GM12878 (cell line): ENCODE results near the gene LETM1. TPM values are rescaled to one million over a fixed set of nuclear protein-coding genes. Genes with fewer than 3 reads are reported as not detected.

Experiments used
- ATAC-seq: fragments of 200-7000 bp; cut with Tn5 transposase; 3 replicates; pipeline ENCODE4 v1.9.1; 2020; ENCODE audit warnings: mild to moderate bottlenecking, moderate library complexity
- BruUV-seq: library from RNA; stranded (reverse); fragments of 400-500 nt; replicated peaks from 2 replicates; lab custom pipeline; 2021; lab: Mats Ljungman, UMichigan
- CTCF ChIA-PET: fragments of 300-600 bp; sonication (Branson Sonifier 250); formaldehyde crosslinking; extraction: SDS; loops from one replicate; lab custom pipeline; 2021; ENCODE audit warnings: inconsistent platforms; lab: Yijun Ruan, JAX
- POLR2A ChIA-PET: fragments of 350-600 bp; formaldehyde crosslinking; extraction: SDS; loops from one replicate; lab custom pipeline; 2021; ENCODE audit warnings: inconsistent platforms; lab: Charles Lee
- RAD21 ChIA-PET: fragments of 300-600 bp; sonication (Branson Sonifier 250); formaldehyde crosslinking; loops from one replicate; lab custom pipeline; 2023; ENCODE audit warnings: antibody characterized with exemption; ENCODE audit not compliant: unreplicated experiment; lab: Charles Lee
- SMC1A ChIA-PET: fragments of 300-600 bp; sonication (Branson Sonifier 250); formaldehyde crosslinking; loops from one replicate; lab custom pipeline; 2023; ENCODE audit not compliant: unreplicated experiment, uncharacterized antibody; lab: Charles Lee
- DNase-seq: peaks from one replicate; pipeline ENCODE4 v3.0.0-alpha.2; 2011; ENCODE audit warnings: low read depth, low spot score
- FAIRE-seq: peaks from 3 replicates; lab custom pipeline; 2011; peaks lifted over from hg19 to GRCh38; lab: Jason Lieb, UNC
- H2AFZ ChIP-seq: 2 replicates; pipeline ENCODE4 v1.6.0; 2011; ENCODE audit warnings: low read depth, low read length, control low read depth; ENCODE audit not compliant: control insufficient read depth
- H3K27ac ChIP-seq: 2 replicates; pipeline ENCODE4 v1.5.1; 2011; ENCODE audit warnings: control low read depth; ENCODE audit not compliant: control insufficient read depth, insufficient read depth
- H3K27me3 ChIP-seq, 2 experiments: replicated peaks in 1 of 2; 2 replicates each; pipeline versions ENCODE4 v1.6.0 to v1.6.1; 2011; ENCODE audit warnings: low read length in 1 of 2; ENCODE audit not compliant: control insufficient read depth in 2 of 2, insufficient read depth in 2 of 2
- H3K36me3 ChIP-seq, 2 experiments: 2 replicates each; pipeline ENCODE4 v1.5.1; 2011; ENCODE audit warnings: low read length in 1 of 2; ENCODE audit not compliant: control insufficient read depth in 2 of 2, insufficient read depth in 2 of 2
- H3K4me1 ChIP-seq: 2 replicates; pipeline ENCODE4 v1.6.1; 2011; ENCODE audit warnings: mild to moderate bottlenecking, low read length, moderate library complexity, mixed read lengths; ENCODE audit not compliant: control insufficient read depth, insufficient read depth
- H3K4me2 ChIP-seq: 2 replicates; pipeline ENCODE4 v1.6.0; 2011; ENCODE audit warnings: control low read depth; ENCODE audit not compliant: control insufficient read depth, insufficient read depth
- H3K4me3 ChIP-seq: fragments of 200-600 bp; sonication (generic); 2 replicates; pipeline ENCODE4 v1.5.1; 2016
- H3K79me2 ChIP-seq: 2 replicates; pipeline ENCODE4 v1.6.0; 2011; ENCODE audit warnings: low read length; ENCODE audit not compliant: control insufficient read depth, insufficient read depth
- H3K9ac ChIP-seq: 2 replicates; pipeline ENCODE4 v1.8.0; 2011; ENCODE audit warnings: low read length, control low read depth, mixed read lengths; ENCODE audit not compliant: control insufficient read depth, insufficient read depth
- H3K9me3 ChIP-seq: replicated peaks from 3 replicates; pipeline ENCODE4 v1.5.1; 2011; ENCODE audit warnings: mild to moderate bottlenecking, low read length; ENCODE audit not compliant: control insufficient read depth, insufficient read depth
- H4K20me1 ChIP-seq: 2 replicates; pipeline ENCODE4 v1.6.0; 2011; ENCODE audit not compliant: control insufficient read depth, insufficient read depth
- CBX5 ChIP-seq: sonication (generic); IDR thresholded peaks from 2 replicates; pipeline ENCODE4 v1.6.1; 2016; ENCODE audit warnings: low read depth, moderate library complexity, mild to moderate bottlenecking, inconsistent platforms
- EED ChIP-seq: sonication (generic); IDR thresholded peaks from 2 replicates; pipeline ENCODE4 v1.6.1; 2016; ENCODE audit warnings: antibody characterized with exemption, low read depth
- GATAD2B ChIP-seq: fragments of 450-650 bp; conservative IDR thresholded peaks from 2 replicates; pipeline ENCODE4 v1.6.1; 2017; ENCODE audit warnings: low read depth, mild to moderate bottlenecking, moderate library complexity
- HDAC6 ChIP-seq: fragments of 200-600 bp; sonication (generic); IDR thresholded peaks from one replicate; pipeline ENCODE4 v1.8.0; 2017; ENCODE audit warnings: antibody characterized with exemption; ENCODE audit not compliant: unreplicated experiment
- IRF4 ChIP-seq: IDR thresholded peaks from 2 replicates; pipeline ENCODE4 v1.6.1; 2011; ENCODE audit warnings: low read depth, low read length
- MTA2 ChIP-seq: fragments of 450-650 bp; IDR thresholded peaks from 2 replicates; pipeline ENCODE4 v1.6.1; 2016; ENCODE audit warnings: low read depth, mild to moderate bottlenecking, moderate library complexity
- MYB ChIP-seq: fragments of 150-350 bp; IDR thresholded peaks from 2 replicates; pipeline ENCODE4 v1.6.1; 2014; ENCODE audit warnings: mild to moderate bottlenecking, low read depth, low read length, borderline replicate concordance
- NBN ChIP-seq: fragments of 450-650 bp; IDR thresholded peaks from 2 replicates; pipeline ENCODE4 v1.6.1; 2016
- NFYB ChIP-seq: IDR thresholded peaks from 2 replicates; pipeline ENCODE4 v1.6.1; 2011; ENCODE audit warnings: low read depth, mild to moderate bottlenecking, low read length, improper control_type of control experiment, moderate library complexity; ENCODE audit not compliant: insufficient read depth
- NR2F1 ChIP-seq: fragments of 450-650 bp; conservative IDR thresholded peaks from 2 replicates; pipeline ENCODE4 v1.6.1; 2017; ENCODE audit warnings: mild to moderate bottlenecking
- POLR2AphosphoS2 ChIP-seq: IDR thresholded peaks from 2 replicates; pipeline ENCODE4 v1.6.1; 2011; ENCODE audit warnings: low read depth, mild to moderate bottlenecking, low read length, improper control_type of control experiment, moderate library complexity
- RBBP5 ChIP-seq: fragments of 200-600 bp; sonication (generic); conservative IDR thresholded peaks from 2 replicates; pipeline ENCODE4 v1.6.1; 2016
- SRF ChIP-seq, 2 experiments: IDR thresholded peaks; 2 replicates each; pipeline ENCODE4 v1.6.1; 2011; ENCODE audit warnings: low read depth in 2 of 2, low read length in 2 of 2, mild to moderate bottlenecking in 1 of 2, moderate library complexity in 1 of 2
- STAT1 ChIP-seq: fragments of 450-650 bp; conservative IDR thresholded peaks from 2 replicates; pipeline ENCODE4 v1.6.1; 2014; ENCODE audit warnings: antibody characterized with exemption, mild to moderate bottlenecking
- STAT3 ChIP-seq: IDR thresholded peaks from 2 replicates; pipeline ENCODE4 v1.6.1; 2011; ENCODE audit warnings: low read depth, low read length, improper control_type of control experiment
- TCF12 ChIP-seq: IDR thresholded peaks from 2 replicates; pipeline ENCODE4 v1.6.1; 2011; ENCODE audit warnings: low read depth, mild to moderate bottlenecking, low read length
- ZNF217 ChIP-seq: fragments of 450-650 bp; IDR thresholded peaks from 2 replicates; pipeline ENCODE4 v1.6.1; 2017; ENCODE audit warnings: antibody characterized with exemption, mild to moderate bottlenecking
- WGBS: methylation state at CpG from one replicate; pipeline ENCODE4 v1.1.6; 2016; ENCODE audit warnings: low lambda C conversion rate; ENCODE audit not compliant: insufficient replicate concordance, insufficient coverage; ENCODE audit errors: missing lambda C conversion rate; 5-methylcytosine and 5-hydroxymethylcytosine counted together
- in situ Hi-C: fragments of 300-500 bp; cut with MboI; formaldehyde crosslinking; loops from 9 replicates; pipeline ENCODE4 v1.14.3; 2018; ENCODE audit warnings: mixed read lengths
- intact Hi-C: fragments of 100-400 bp; cut with micrococcal nuclease; formaldehyde crosslinking; loops from one replicate; pipeline ENCODE4 v1.14.2; 2022; ENCODE audit not compliant: unreplicated experiment
- polyA plus RNA-seq, 11 experiments: library from polyadenylated mRNA; depleted of rRNA in 4 of 11; unstranded in 6 of 11; stranded (reverse) in 5 of 11; fragments of >200 nt; fragmentation: Nextera tagmentation in 4 of 11; fragmentation: Illumina TruSeq in 1 of 11; extraction: Ambion mirVana in 4 of 11; extraction: Trizol in 1 of 11; gene quantifications; 1 replicate in 1 of 11; 2 replicates in 10 of 11; pipeline versions ENCODE4 v1.2.1 to v1.2.3, GENCODE V29; 2011 to 2016; ENCODE audit warnings: inconsistent platforms in 2 of 11, missing spikeins in 2 of 11, low read depth in 1 of 11
- total RNA-seq, 4 experiments: library from RNA; depleted of rRNA in 3 of 4; stranded (reverse); fragments of >200 nt in 3 of 4; fragmentation: Illumina TruSeq in 1 of 4; extraction: Trizol in 1 of 4; gene quantifications; 2 replicates each; pipeline versions ENCODE4 v1.2.1 to v1.2.3, GENCODE V29; 2013 to 2021
- TF ChIP-seq, protein P1 (sequence below): fragments of 450-650 bp; conservative IDR thresholded peaks from 2 replicates; pipeline ENCODE4 v1.6.1; 2017; ENCODE audit warnings: mild to moderate bottlenecking, moderate library complexity
- TF ChIP-seq, protein P2 (sequence below): IDR thresholded peaks from 2 replicates; pipeline ENCODE4 v1.6.1; 2012; ENCODE audit warnings: low read length, inconsistent platforms
- TF ChIP-seq, protein P3 (sequence below): fragments of 450-650 bp; IDR thresholded peaks from 2 replicates; pipeline ENCODE4 v1.6.1; 2016; ENCODE audit warnings: mild to moderate bottlenecking

LETM1 gene
- total and polyA plus RNA-seq, 10 of the 15 experiments (the other 5 are each of a cell fraction or from before 2014, with no cell fraction given) = 2.6 to 65.2 (median 30.2) TPM

DNA sequence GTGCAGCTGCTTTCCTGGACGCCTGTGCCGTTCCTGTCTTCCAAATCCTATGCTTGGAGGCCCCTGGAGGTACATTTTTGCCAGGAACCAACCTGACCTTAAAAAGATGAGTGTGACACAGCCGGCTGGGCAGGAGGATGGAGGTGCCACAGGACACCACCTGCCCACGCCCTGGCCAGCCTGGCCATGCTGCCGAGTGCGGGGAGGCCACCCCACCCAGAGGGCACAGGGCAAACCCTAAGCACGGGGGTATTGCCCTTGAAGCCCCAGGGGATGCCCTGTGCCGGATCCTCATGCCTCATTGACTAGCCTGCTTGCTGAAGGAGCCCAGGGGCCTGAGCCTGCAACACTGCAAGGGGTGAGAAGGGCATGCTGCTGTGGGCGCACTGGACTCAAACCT lies 42.7 kb downstream of the LETM1 start:
- ChIA-PET POLR2A (no interaction called here), SMC1A (no interaction called here), RAD21 (interaction anchor here (1.1 to 1.5 kb wide), 2 partner anchors 86 to 87 kb away, joined by 4 read pairs; no protein-coding TSS in a partner anchor), CTCF (interaction anchor here (1.0 to 5.3 kb wide), 6 partner anchors 67 to 120 kb away, joined by 3 to 60 read pairs (median 4); no protein-coding TSS in a partner anchor)
- Histone ChIP-seq H3K36me3 (peaks cover 5 to 22% of the 10 kb centered on the region in 2 experiments; a peak in 3 of 4 replicates), H3K4me3 (no peak overlapping the region), H3K9ac (no peak overlapping the region), H3K27me3 (no peaks in the 10 kb centered on the region), H3K79me2 (no peaks in the 10 kb centered on the region), H2AFZ (no peak overlapping the region), H4K20me1 (no peaks in the 10 kb centered on the region), H3K27ac (no peak overlapping the region), H3K4me2 (no peak overlapping the region), H3K9me3 (no peaks in the 10 kb centered on the region), H3K4me1 (no peaks in the 10 kb centered on the region; the same call in 1 of the 2 replicates)
- no peak for DNase-seq
- no peak for ATAC-seq
- intact Hi-C loops (no loop called here), in situ Hi-C loops (no loop called here)
- no TSS peak for BruUV-seq
- 50% methylated on average over 9 of the region's 9 CpGs for WGBS
- TF ChIP-seq STAT3 = no peak
- no peak for TF ChIP-seq GATAD2B
- no peak for TF ChIP-seq RBBP5
- no peak for TF ChIP-seq STAT1
- TF ChIP-seq TCF12 = no peak
- no peak for TF ChIP-seq IRF4
- TF ChIP-seq POLR2AphosphoS2 = no peak
- no peak for TF ChIP-seq NBN
- TF ChIP-seq SRF (IDR thresholded peaks at IDR 0.05; ENCODE audit: low read depth in 2 of 2, low read length in 2 of 2) = no peak
- no peak for TF ChIP-seq HDAC6
- TF ChIP-seq NFYB = no peak
- TF ChIP-seq ZNF217 = no peak
- TF ChIP-seq, protein P1, sequence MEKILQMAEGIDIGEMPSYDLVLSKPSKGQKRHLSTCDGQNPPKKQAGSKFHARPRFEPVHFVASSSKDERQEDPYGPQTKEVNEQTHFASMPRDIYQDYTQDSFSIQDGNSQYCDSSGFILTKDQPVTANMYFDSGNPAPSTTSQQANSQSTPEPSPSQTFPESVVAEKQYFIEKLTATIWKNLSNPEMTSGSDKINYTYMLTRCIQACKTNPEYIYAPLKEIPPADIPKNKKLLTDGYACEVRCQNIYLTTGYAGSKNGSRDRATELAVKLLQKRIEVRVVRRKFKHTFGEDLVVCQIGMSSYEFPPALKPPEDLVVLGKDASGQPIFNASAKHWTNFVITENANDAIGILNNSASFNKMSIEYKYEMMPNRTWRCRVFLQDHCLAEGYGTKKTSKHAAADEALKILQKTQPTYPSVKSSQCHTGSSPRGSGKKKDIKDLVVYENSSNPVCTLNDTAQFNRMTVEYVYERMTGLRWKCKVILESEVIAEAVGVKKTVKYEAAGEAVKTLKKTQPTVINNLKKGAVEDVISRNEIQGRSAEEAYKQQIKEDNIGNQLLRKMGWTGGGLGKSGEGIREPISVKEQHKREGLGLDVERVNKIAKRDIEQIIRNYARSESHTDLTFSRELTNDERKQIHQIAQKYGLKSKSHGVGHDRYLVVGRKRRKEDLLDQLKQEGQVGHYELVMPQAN = no peak
- no peak for TF ChIP-seq EED
- TF ChIP-seq, protein P2, sequence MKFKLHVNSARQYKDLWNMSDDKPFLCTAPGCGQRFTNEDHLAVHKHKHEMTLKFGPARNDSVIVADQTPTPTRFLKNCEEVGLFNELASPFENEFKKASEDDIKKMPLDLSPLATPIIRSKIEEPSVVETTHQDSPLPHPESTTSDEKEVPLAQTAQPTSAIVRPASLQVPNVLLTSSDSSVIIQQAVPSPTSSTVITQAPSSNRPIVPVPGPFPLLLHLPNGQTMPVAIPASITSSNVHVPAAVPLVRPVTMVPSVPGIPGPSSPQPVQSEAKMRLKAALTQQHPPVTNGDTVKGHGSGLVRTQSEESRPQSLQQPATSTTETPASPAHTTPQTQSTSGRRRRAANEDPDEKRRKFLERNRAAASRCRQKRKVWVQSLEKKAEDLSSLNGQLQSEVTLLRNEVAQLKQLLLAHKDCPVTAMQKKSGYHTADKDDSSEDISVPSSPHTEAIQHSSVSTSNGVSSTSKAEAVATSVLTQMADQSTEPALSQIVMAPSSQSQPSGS = no peak
- TF ChIP-seq NR2F1 = no peak
- TF ChIP-seq, protein P3, sequence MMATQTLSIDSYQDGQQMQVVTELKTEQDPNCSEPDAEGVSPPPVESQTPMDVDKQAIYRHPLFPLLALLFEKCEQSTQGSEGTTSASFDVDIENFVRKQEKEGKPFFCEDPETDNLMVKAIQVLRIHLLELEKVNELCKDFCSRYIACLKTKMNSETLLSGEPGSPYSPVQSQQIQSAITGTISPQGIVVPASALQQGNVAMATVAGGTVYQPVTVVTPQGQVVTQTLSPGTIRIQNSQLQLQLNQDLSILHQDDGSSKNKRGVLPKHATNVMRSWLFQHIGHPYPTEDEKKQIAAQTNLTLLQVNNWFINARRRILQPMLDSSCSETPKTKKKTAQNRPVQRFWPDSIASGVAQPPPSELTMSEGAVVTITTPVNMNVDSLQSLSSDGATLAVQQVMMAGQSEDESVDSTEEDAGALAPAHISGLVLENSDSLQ = no peak
- no peak for TF ChIP-seq MYB
- no peak for TF ChIP-seq MTA2
- no peak for TF ChIP-seq CBX5
- no peak for FAIRE-seq
